ENCODE data around the gene KCNG2. TPM values are rescaled to one million over a fixed set of nuclear protein-coding genes. Genes with fewer than 3 reads are reported as not detected.

Gene KCNG2
- total and polyA plus RNA-seq, 10 of the 15 experiments (the other 5 are each of a cell fraction or from before 2014, with no cell fraction given), result 0.20 to 0.23 TPM; not detected in 8

- Histone ChIP-seq H3K4me3 (no peak overlapping the region), H2AFZ (ENCODE audit: control insufficient read depth, low read depth, low read length) (no peak overlapping the region), H3K9me3 (replicated peaks; ENCODE audit: control insufficient read depth, insufficient read depth, low read length) (peaks cover 27% of the 10 kb centered on the region), H3K79me2 (ENCODE audit: control insufficient read depth, insufficient read depth, low read length) (peaks cover 3% of the 10 kb centered on the region), H3K36me3 (ENCODE audit: control insufficient read depth in 2 of 2, insufficient read depth in 2 of 2, low read length in 1 of 2) (peaks cover 7 to 12% of the 10 kb centered on the region in 2 experiments), H4K20me1 (ENCODE audit: control insufficient read depth, insufficient read depth) (no peaks in the 10 kb centered on the region), H3K27me3 (replicated peaks in 1 of 2; ENCODE audit: control insufficient read depth in 2 of 2, insufficient read depth in 2 of 2, low read length in 1 of 2) (no peaks in the 10 kb centered on the region), H3K9ac (ENCODE audit: control insufficient read depth, insufficient read depth, low read length) (no peak overlapping the region), H3K27ac (ENCODE audit: control insufficient read depth, insufficient read depth) (no peak overlapping the region), H3K4me1 (ENCODE audit: control insufficient read depth, insufficient read depth, low read length) (no peaks in the 10 kb centered on the region), H3K4me2 (ENCODE audit: control insufficient read depth, insufficient read depth) (no peak overlapping the region)
- in situ Hi-C loops (cut with MboI) (no loop called here), intact Hi-C loops (cut with micrococcal nuclease; ENCODE audit: unreplicated experiment) (no loop called here)
- no peak for FAIRE-seq
- no TSS peak for BruUV-seq (replicated peaks)
- no peak for ATAC-seq
- RAD21 ChIA-PET (ENCODE audit: unreplicated experiment), result no interaction called here
- TF ChIP-seq TCF7 (IDR thresholded peaks at IDR 0.05; ENCODE audit: borderline replicate concordance) (no peak), NFIC (IDR thresholded peaks at IDR 0.05; ENCODE audit: low read depth, low read length) (no peak), USF1 (IDR thresholded peaks at IDR 0.05; ENCODE audit: borderline replicate concordance, extremely low read length, insufficient read depth, low read depth, low read length) (no peak), GATAD2B (conservative IDR thresholded peaks at IDR 0.05; ENCODE audit: low read depth) (no peak), NFXL1 (IDR thresholded peaks at IDR 0.05; ENCODE audit: borderline replicate concordance) (no peak), EP300 (IDR thresholded peaks at IDR 0.05; ENCODE audit: borderline replicate concordance in 1 of 2, control insufficient read depth in 1 of 2, low read depth in 2 of 2, low read length in 2 of 2) (no peak), FOXM1 (IDR thresholded peaks at IDR 0.05; ENCODE audit: low read depth, low read length) (no peak), KLF5 (IDR thresholded peaks at IDR 0.05; ENCODE audit: partially characterized antibody) (no peak), ZBED1 (IDR thresholded peaks at IDR 0.05; ENCODE audit: borderline replicate concordance) (no peak), PKNOX1 (IDR thresholded peaks at IDR 0.05) (no peak)
- DNase-seq (ENCODE audit: low read depth, low spot score), result no peak
- POLR2A ChIA-PET, result interaction anchor here (1.0 kb wide), 1 partner anchor 13 kb away, joined by 3 read pairs; no protein-coding TSS in a partner anchor
- CTCF ChIA-PET, result no interaction called here
- 97% methylated on average over 9 of the region's 9 CpGs for WGBS (ENCODE audit: insufficient coverage, insufficient replicate concordance, low lambda C conversion rate, missing lambda C conversion rate)
- SMC1A ChIA-PET (ENCODE audit: uncharacterized antibody, unreplicated experiment), result no interaction called here
These were observed 130.8 kb downstream of the KCNG2 start for GRCh38 chr18:79928563-79928960.

Data from GM12878 (cell line).